GM21447 (cell line): Measurements from ENCODE around the gene AHRR.
"Not testable (repeated sequence)": the region's sequence is repeated elsewhere in the genome, so short reads cannot be mapped to it uniquely, and the experiment has no call there.

Source experiments
- ATAC-seq: cut with Tn5 transposase; IDR thresholded peaks from one replicate; pipeline ENCODE4 v1.9.1; 2021; ENCODE audit not compliant: unreplicated experiment

AHRR gene

DNA sequence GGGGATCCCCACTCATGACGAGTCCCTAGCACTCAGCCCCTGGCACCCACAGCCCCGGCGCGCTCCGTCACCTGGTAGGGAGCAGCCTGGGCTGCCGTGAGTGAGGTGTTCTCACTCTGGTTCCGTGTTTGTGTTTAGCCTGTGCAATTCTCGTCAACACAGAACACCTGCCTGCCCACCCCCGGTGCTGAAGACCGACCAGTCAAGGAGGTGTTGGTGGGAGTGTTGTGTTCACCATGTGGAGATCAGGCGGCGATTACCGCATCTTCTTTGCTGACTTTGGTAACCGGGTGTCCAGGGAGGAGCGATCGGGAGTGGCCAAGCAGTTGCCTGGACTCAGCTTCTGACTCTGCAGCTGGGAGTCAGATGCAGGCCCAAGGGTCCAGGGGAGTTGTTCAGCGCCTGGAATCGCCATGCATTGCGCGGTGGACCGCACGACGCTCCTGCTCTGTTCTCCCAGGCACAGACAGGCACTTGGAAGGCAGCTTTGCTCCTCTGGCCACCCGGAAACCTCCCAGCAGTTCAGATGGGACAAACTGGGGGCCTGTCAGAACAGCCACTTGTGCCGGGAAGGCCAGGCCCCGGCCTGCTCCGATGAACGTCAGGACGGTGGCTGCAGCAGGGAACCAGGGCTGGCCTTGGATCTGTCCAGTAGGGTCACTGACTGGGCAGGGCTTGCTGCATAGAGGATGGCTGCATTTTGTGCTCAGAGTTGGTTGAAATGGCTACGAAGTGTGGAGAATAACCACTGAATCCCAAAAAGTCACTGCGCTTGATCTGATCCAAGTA lies 149.6 kb downstream of the AHRR start:
- ATAC-seq, result no peak

GRCh38 chr5:471750-472058 lies 150.2 kb downstream of the AHRR start:
- no peak for ATAC-seq

DNA sequence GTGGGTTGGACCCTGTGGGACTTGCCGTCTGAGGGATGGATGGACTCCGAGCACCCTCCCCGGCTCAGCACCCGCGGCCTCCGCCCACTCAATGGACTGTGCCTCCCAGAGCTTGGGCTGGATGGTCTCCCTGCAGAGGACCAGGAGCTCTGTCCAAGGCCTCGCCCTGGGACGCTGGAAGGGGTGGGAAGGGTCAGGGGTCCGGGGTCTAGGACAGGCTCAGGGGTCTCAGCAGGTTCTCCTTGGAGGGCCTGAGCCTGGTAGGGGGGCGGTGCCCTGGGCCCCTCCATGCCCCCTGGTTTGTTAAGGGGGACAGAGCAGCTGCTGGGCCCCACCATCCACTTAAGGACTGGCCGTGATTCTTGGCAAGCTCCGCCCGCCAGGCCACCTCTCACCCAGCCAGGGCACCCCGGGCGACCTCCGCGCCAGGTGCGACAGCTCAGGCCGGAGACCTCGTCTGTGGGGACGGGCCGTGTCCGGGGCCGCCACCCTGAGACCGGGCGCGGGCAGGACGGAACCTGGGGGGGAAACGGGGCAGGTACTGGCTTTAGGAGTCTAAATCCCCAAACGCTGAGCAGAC lies 150.7 kb downstream of the AHRR start:
- ATAC-seq, result peak; percentile 26

DNA sequence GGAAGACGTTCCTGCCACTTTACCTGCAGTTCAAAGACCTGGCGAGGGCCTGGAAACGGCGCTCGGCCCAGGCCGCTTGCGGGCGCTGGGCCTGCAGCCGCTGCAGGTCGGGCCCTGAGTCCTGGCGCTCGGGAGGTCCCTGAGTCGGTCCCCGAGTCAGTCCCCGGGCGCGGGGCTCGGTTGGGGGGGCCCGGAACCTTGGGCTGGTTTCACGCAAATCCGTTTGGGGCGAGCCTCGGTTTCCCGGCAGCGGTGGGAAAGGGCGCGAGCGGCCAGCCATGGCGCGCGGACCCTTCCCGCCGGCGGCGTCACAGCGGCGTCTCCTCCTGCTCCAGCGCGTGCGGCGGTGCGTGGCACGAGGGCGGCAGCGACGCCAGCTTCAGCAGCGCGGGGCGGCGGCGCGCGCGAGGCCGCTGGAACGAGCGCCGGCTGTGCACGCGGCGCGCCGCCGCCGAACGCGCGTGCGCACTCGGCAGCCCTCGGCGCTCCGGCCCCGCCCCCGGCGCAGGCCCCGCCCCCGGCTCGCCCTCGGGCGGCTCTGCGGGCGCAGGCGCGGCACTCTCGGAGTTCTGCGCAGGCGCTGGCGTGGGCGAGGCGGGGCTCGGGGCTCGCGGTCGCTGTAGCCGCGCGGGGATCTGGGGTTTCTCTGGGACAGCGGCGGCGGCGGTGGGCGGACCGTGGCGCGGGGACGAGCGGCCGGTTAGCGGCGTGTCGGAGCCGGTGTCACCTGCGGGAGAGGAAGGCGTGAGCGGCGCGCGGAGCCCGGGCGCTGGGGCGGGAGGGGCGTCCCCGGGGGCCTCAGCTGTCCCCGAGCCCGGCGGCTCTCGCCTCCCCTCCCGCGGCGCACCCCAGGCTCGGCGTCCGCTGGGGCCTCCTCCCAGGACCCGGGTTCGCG lies 151.4 kb downstream of the AHRR start:
- ATAC-seq, result peak; percentile 60

DNA sequence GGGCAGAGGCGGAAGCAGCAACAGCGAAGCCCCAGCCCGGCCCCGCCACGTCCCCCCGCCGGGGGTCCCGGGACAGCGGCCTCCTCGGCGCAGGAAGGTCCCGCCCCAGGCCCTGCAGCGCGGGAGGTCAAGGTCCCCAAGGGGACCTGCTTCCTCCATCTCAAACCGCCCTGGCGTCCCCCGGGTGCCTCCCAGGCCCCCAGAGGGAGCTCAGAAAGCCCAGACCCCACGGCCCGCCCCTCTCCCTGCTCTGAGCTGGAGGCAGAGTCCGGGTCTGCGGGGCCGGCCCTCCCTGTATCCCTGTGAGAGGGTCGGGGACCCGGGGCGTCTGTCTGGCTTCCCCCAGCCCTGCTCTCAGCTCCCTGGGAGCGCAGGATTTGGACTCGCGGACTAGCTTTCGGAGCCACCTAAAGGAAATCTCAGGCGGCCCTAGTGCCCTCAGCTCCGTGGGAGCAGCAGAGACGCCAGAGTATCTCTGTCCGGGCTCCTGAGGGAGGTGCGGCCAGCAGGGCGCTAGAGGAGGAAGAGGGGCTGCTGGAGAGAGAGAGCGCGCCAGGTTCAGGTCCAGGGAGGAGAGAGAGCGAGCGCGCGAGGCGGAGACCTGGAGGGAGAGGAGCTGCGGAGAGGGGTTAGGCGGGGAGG lies 152.2 kb downstream of the AHRR start:
- ATAC-seq, result peak; percentile 21

- ATAC-seq, result not testable (repeated sequence)
These were observed 152.8 kb downstream of the AHRR start for GRCh38 chr5:474232-474839.

DNA sequence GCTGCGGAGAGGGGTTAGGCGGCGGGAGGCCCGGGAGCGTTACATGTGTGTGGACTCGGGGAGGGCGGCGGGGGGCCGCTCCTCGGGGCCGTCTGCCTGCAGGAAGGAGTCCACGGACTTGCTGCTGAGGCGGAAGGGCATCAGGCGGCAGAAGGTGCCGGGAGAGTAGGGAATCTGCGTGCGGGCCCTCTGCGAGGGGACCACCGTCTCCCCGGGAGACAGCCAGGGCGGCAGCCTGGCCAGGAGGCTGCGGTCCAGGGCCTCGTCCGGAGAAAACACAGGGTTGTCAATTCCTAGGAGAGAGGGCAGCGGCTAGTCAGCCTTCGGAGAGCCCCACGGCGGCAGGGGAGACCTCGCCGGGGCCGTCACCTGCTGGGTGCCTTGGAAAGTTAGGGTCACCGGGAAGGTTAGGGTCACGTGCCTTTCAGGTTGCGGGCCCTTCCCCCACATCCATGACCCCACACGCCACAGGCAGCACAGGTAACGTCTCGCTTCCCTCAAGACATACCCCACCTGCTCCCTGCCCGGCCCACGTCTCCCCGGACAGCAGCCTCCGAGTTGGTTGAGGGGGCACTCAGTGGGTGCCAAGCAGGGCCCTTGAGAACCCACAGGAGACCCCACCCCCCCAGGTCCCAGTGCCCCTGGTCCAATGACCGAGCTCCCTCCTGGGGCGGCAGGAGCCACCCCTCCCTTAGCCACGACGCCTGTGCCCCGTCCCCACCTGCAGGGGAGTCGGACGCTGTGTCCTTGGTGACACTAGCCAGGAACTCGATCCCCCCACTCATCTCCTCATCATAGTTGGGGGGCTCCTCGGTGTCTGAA lies 153.5 kb downstream of the AHRR start:
- ATAC-seq, result no peak

- ATAC-seq, result no peak
These were observed 154.2 kb downstream of the AHRR start for GRCh38 chr5:475704-476101.

GRCh38 chr5:476102-476813 lies 154.7 kb downstream of the AHRR start:
- ATAC-seq, result no peak

DNA sequence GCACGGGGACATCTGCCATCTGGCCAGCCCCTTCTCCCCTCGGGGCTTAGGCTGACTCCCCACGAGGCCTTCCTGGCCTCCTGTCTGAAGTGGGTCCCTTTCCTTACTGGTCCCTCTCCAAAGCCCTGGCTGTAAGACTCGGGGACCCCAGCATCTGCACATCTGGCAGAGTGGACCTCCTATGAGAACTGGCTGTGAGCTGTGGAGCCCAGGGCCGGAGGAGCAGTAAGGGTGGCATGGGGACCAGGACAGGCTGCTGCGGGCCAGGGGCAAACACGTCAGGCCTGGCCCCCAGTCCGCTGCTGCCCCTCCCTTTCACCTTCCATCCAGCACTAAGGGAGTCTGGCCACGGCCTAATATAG lies 155.3 kb downstream of the AHRR start:
- no peak for ATAC-seq

DNA sequence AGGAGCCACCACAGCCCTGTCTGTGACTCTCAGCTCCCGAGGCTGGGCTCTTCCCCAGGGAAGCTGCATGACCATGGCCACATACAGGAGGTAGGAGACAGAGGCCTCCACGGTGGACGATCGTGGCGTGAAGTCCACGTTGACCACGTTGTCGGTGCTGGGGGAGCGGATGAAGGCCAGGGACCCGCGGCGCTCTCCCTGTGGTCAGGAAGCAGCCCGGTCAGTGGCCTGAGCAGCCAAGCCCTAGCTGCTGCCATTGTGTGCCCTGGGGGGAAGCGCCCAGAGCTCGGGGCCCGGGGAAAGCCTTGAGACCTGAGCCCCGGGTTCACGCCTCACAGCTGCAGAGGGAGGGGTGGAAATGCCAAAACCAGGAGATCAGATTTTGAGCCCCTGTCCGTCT lies 155.7 kb downstream of the AHRR start:
- no peak for ATAC-seq

DNA sequence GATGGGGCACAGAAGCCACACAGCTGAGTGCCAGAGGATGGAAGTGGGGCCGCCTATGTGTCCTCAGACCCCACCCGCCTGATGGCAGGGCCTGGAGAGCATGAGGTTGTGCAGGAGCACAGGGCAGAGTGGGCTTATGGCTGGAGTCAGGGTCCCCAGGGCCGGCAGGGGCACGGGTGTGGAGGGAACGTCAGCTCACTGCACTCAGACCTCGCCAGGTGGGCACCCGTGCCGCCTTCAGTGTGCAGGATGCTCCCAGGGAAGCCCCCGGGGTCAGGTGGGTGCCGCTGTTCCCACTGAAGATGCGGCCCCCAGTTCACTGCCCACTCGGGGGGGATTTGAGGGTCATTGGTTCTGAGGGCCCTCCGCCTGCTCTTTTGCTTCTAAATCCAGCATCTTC lies 156.4 kb downstream of the AHRR start:
- ATAC-seq, result no peak

DNA sequence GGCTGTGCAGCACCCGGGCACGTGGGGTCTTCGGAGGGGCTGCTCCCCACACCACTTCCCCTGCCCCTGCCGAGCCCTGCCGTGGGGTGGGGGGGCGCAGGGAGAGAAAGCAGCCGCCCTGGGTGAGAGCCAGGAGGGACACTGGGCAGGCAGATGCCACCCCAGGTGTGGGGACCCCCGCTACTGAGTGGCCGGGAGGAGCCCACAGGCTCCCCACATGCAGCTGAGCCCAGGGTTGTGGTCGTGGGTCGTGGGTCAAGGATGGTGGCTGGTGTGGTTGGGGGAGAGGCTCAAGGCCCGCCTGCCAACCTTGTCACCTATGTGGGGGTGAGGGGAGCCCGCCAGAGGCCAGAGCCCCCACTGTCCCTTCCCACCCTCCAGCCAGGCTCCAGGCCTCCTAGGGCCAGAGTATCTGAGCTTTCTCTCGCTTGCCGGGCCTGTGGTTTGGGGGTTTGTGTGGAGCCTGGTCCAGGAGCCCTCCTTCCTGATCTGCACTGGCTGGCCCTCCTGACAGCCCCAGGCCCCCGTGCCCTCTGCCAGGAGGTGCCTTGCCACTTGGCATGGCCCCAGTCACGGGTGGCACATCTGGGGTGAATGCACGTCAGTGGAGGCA lies 157.0 kb downstream of the AHRR start:
- ATAC-seq, result no peak

DNA sequence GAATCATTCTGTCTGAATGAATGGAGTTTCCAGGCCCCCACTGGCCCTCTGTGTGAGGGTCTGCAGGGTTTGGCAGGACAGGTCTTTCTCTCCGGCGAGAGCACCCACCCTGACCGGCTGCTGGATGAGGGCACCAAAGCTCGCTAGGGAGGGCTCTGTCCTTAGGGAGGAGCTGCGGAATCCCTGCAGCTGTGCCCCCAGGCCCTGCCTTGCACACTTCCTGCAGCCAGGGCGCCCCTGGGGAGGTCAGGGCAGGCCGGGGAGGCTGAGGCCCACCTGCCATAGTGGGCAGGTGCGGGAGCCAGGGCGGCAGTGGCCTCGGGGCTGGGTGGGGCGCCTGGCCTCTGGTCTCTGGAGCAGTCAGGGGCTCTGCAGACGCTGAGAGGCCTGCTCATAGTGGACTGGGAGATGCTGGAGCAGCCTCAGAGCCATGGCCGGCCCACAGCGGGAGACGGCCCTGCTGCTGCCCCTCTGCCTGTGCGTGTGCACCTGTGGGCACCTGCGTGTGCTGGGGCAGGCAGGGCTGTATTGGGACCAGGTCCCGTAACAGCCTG lies 157.5 kb downstream of the AHRR start:
- ATAC-seq, result no peak

DNA sequence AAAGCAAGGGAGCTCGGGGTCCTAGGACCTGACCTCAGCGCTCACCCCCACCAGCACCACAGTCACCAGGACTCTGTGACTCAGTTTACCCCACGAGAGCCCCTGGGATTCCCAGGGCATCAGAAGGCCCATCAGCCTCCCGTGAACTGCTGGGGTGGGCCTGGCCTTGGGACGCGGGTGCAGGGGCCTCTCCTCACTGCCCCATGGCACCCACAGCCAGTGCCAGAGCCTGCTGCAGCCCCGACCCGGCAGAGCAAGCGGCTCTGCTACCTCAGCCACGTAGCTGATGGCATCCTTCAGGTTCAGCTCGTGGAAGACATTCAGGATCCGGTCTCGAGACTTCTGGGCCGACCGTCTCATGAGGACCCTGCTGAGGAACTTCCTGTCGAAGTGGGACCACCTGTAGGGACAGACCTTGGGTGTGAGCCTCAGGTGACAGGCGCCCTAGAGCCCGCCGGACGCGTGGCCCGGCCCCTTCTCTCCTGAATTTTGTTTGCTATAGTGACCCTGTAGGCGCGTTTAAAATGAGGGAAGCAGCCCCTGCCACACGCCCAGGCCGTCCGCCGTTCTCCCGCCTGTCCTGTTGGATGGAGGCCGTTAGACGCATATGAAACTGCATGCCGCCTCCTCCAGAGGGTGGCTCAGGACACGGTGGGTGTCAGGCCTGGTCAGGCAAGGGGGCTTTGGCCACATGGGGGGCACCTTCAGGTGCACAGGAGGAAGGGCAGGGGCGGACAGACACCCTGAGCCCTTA lies 158.2 kb downstream of the AHRR start:
- ATAC-seq, result no peak

DNA sequence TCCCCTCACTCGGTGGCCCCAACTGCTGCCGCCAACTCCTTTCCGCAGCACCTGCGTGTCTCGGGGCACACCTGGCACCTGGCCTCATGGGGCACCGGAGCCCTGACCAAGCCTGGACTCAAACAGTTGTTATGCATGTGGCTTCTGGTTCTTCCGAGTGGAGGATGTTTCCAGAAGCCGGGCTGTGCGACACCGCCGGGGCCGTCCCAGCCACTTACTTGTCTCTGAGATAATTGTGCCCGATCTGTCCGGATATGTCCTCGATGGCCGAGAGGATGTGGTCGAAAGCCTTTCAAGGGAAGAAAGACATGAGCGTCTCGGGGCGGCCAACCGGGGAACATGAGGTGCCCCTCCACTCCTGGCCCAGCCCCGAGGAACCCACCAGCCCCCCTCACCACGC lies 159.8 kb downstream of the AHRR start:
- no peak for ATAC-seq

- no peak for ATAC-seq
These were observed 160.5 kb downstream of the AHRR start for GRCh38 chr5:482021-482420.

DNA sequence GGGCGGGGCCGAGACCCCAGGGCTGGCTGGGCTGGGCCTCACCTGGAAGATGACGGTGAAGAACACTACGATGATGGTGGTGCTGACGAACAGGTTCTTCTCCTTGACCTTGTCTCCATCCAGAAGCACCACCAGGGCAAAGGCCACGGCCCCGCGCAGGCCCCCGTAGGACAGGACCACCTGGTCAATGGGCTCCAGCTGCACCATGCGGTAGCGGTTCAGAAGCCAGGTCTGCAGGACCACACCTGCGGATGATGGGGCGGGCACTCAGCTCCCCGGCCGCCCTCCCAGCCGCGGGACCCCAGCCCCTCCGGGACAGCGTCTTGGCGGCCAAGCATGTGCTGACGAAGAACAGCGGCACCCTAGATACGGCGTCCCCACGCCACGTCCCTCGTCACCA lies 161.0 kb downstream of the AHRR start:
- ATAC-seq, result no peak
